ENCODE results near the gene SFXN3.

Gene SFXN3

GRCh38 chr10:101038484-101038883 lies 7.5 kb downstream of the SFXN3 start:
- no peak for DNase-seq

GRCh38 chr10:101040061-101040460 lies 9.0 kb downstream of the SFXN3 start:
- no peak for DNase-seq

GRCh38 chr10:101040851-101041250 lies 9.8 kb downstream of the SFXN3 start:
- DNase-seq: no peak

- DNase-seq: peak; percentile 78
These were observed 10.3 kb downstream of the SFXN3 start for GRCh38 chr10:101041252-101041761.

GRCh38 chr10:101042118-101042517 lies 11.1 kb downstream of the SFXN3 start:
- no peak for DNase-seq

GRCh38 chr10:101042667-101043362 lies 11.8 kb downstream of the SFXN3 start:
- peak; percentile 91 for DNase-seq

GRCh38 chr10:101043363-101043707 lies 12.3 kb downstream of the SFXN3 start:
- DNase-seq: no peak

GRCh38 chr10:101044117-101044516 lies 13.1 kb downstream of the SFXN3 start:
- no peak for DNase-seq

GRCh38 chr10:101046332-101047238 lies 15.6 kb downstream of the SFXN3 start:
- no peak for DNase-seq

GRCh38 chr10:101047268-101047667 lies 16.2 kb downstream of the SFXN3 start:
- no peak for DNase-seq

GRCh38 chr10:101047961-101048892 lies 17.2 kb downstream of the SFXN3 start:
- no peak for DNase-seq

- peak; percentile 78 for DNase-seq
These were observed 19.4 kb downstream of the SFXN3 start for GRCh38 chr10:101050208-101051069.

GRCh38 chr10:101052285-101052684 lies 21.3 kb downstream of the SFXN3 start:
- DNase-seq: no peak

- no peak for DNase-seq
These were observed 22.5 kb downstream of the SFXN3 start for GRCh38 chr10:101053516-101053915.

- no peak for DNase-seq
These were observed 23.3 kb downstream of the SFXN3 start for GRCh38 chr10:101054351-101054750.

- DNase-seq: no peak
These were observed 23.8 kb downstream of the SFXN3 start for GRCh38 chr10:101054876-101055275.

- no peak for DNase-seq
These were observed 24.4 kb downstream of the SFXN3 start for GRCh38 chr10:101055411-101055810.

- DNase-seq: no peak
These were observed 25.5 kb downstream of the SFXN3 start for GRCh38 chr10:101056365-101057151.

GRCh38 chr10:101060036-101060950 lies 29.3 kb downstream of the SFXN3 start:
- peak; percentile 93 for DNase-seq

Measured in stimulated activated CD4-positive, alpha-beta T cell treated with anti-CD3 and anti-CD28 coated beads, Interleukin-4, amount 100 ng/mL, for 24 hours (primary cell).